Middle frontal gyrus (tissue), 1 donor: ENCODE measurements around the gene MC4R.
"Not testable (repeated sequence)": the region's sequence is repeated elsewhere in the genome, so short reads cannot be mapped to it uniquely, and the experiment has no call there.

ENCODE experiments used
- DNase-seq: peaks from one replicate; pipeline ENCODE4 v3.0.0-alpha.2; 2015; ENCODE audit warnings: low spot score; ENCODE audit errors: extremely low spot score

The MC4R gene

GRCh38 chr18:60372596-60372995, at the start of gene MC4R:
Gene MC4R (minus strand): TSS chr18:60372775. CDS start chr18:60372349, 426 bp downstream.
- DNase-seq = peak; percentile 68

GRCh38 chr18:60422306-60422705, 49.7 kb upstream of the MC4R start:
- not testable (repeated sequence) for DNase-seq

DNA sequence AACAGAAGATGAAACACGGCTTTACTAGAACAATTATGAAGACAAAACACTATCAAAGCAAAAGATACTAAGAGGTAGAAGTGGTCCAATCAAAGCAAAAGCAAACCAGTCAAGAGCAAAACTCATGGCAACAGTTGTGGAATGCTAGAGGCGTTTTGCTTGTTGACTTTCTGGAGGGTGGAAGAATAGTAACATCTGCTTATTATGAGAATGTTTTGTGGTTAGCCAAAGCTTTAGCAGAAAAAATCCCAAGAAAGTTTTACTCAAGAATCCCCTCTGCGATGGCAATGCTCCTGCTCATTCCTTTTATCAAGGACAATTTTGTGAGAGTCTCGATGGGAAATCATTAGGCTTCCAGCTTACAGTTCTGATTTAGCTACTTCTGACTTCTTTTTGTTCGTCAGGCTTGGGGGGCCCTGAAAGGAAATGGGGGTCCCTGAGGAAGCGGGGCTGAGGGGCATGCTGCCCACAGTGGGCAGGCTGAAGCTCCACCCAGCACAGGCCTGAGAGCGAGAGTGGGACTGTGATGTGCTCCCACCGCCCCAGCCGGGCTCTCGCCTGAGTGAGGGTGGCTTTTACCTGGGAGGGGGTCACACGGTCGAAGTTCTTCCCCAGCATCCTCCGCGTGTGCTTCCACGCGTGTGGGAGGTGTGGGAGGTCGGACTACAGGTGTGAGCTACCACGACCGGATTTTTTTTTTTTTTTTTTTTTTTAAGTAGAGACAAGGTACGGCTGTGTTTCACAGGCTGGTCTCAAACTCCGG, 49.0 kb upstream of the MC4R start:
- DNase-seq = no peak

DNA sequence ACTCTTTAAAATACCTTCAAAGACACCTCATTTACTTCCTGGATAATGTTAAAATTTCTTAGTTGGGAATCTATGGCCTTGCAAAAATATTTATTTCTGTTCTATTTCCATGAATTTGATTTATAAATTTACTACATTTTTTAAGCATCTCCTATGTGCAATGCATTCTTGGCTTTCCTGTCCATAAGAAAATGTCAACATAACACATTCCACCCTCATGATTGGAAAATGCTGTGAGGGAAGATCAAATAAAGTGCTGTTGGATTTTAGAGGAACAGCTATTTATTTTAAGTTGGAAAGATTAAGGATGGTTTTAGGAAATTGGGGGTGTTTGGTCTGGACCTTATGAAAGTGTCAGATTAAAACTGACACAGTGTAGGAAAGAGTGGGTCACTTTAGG, 45.4 kb upstream of the MC4R start:
- DNase-seq = no peak

GRCh38 chr18:60413944-60414547, 41.5 kb upstream of the MC4R start:
- no peak for DNase-seq

- no peak for DNase-seq
Measured at GRCh38 chr18:60411715-60412114, 39.1 kb upstream of the MC4R start.

GRCh38 chr18:60406721-60407120, 34.1 kb upstream of the MC4R start:
- DNase-seq = no peak

DNA sequence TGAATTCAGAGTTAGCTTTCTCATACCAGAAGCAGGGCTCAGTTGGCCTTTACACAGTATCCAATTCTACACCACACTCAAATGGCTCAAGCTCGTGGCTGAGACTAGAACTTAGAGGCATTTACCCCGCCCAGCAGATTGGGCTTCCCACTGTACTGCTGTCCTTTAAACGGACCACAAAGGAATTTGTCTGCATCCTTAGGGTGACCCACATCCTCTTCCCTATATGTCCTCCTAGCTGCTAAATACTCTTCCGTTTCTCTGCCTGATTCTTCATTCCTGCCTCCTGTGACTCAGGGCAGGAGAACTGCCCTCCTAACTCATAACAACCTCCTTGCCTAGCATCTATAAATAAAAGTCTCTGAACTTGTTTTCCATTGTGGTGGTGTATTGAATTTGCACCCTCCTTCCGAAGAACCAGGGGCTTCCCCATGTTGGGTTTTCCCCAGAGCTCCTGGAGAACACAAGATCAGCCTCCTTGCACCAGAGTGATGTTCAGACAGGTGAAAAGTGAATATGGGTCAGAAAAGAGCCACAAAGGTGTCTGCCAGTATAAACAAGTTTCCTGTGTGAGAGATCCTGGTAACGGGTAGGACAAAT, 32.0 kb upstream of the MC4R start:
- DNase-seq = no peak

DNA sequence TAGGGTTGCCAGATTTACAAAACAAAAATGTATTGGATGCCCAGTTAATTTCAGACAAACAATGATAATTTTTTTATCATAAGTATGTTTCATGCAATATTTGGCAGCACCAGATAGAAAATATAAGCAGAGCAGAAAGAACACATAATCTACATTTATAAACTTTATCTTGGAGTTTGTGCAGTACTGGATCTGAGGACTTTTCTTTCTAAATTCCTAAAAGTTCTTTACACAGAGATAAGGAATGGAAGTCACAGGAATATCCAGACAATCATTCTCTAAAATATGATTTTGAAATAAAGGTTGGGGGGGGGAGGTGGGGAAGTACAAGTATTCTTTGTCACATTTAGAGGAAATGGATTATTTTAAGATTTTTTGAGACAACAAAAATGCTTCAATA, 28.8 kb upstream of the MC4R start:
- DNase-seq = no peak

DNA sequence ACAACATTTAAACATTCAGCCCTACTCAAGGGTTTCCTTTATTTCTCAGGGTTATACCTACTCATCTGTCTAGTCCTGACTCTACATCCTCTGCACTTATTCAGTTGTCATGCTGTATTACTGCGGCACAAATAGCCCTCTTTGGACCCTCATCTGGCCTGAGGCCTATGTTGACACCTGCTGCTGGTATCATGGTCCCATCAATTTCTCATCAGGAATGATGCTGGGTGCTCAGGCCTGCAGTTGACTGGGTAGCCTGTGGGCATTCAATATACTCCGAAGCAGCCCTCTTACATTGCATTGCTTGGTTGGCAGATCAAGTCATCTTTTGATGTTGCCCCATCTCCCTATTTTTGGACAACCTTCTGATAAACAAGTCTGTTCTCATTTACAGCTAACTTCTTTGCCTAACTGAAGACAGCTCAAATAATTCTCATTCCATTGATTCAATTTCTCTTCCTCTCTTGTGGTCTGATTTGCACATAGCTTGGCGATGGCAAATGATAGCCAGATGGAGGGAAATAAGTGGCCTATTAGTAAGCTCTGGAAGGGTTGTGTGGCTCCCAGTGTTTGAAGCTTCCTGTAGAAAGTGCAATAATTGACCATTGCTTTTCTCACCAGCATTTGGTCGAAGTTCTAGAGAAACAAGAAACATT, 19.1 kb upstream of the MC4R start:
- DNase-seq = no peak

GRCh38 chr18:60389314-60389713, 16.7 kb upstream of the MC4R start:
- DNase-seq = no peak

DNA sequence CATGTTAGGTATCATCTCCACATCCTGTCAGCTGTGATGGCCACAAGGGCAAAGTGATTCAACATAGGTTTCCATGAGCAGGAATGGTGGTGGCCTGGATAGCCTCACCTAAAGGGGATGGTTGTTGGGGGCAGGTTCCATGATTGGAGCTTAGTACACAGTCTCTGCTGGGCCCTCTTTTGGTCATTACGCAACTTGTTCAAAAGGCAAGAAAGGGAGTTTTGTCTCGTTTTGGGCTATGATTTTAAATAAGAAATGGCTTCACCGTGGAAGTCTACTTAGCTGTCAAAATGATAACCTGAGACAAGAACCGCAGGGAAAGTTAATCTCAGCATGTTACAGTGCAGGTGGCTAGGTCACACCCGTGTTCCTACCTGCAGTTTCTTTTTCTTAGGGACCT, 13.1 kb upstream of the MC4R start:
- DNase-seq = no peak

- DNase-seq = no peak
Measured at GRCh38 chr18:60383893-60384292, 11.3 kb upstream of the MC4R start.

- DNase-seq = no peak
Measured at GRCh38 chr18:60377778-60378469, 5.3 kb upstream of the MC4R start.

DNA sequence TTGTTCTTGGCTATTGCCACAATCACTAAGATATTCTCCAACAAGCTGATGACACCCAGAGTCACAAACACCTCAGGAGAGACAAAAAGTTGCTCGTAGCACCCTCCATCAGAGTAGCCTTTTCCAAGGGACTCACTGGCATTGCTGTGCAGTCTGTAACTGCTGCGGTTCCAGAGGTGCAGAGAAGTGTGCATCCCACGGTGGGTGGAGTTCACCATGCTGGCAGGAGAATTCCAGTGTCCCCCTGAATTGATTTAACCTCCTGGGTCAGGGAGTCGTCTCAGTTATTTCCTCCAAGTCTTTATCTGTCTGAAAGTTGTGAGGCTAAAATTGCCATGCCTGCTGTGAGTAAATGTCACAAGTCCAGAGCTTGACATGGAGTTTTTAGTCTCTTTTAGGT, 443 bp downstream of the MC4R start:
- no peak for DNase-seq

- DNase-seq = no peak
Measured at GRCh38 chr18:60358516-60358915, 14.1 kb downstream of the MC4R start.

DNA sequence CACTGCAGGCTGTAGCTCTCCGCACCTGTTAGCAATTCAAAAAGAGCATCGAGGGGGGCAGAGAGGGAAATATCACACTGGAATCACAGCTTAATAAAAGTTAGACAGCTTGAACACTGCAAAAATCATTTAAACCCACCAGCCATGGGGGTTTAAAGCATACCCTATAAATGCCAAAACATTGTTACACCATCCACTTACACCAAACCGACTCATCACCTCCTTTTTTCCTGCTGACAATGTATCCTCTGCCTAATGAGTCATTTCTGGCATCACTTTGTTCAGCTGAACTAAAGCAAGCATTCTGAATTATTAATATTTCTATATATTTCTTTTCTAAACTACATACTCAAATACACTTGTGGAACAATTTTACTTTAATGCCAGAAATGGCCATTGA, 21.6 kb downstream of the MC4R start:
- no peak for DNase-seq

DNA sequence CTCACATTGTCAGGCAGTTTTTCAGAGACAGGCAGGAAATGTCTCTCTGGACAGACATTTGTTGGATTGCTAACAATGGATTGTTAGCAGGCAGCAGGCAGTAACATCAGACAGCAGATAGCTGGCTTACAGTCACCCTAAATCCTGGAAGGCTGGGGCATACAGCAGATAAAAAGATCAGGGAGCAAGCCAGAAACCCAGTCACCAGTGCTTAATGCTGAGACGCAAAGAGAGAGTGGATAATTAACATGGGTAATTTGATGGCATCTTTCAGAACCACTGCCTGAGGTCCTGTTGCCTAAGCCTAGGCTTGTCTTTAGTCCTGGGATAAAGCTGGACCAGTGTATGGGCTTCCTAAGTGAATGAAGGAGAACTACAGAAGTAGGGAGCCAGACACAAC, 22.4 kb downstream of the MC4R start:
- no peak for DNase-seq

DNA sequence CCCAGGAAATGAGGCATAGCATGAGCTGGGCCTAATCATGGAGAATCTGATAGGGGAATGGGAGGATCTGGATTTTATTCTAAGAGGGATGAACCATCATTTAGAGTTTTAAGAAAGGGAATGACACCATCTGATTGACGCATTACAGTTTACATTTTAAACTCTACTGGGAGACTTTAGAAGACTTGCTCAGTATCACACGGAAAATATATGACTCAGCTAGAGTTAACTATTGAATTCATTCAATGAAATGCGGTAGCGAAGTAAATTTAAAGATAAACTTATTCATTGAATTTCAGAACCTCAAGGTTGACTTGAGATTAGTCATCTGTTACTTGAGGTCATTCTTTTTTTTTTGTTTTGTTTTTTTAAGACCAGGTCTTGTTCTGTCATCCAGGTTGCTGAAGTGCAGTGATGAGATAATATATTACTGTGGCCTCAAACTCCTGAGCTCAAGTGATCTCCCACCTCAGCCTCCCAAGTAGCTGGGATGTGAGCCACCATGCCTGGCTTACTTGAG, 25.0 kb downstream of the MC4R start:
- DNase-seq = no peak

DNA sequence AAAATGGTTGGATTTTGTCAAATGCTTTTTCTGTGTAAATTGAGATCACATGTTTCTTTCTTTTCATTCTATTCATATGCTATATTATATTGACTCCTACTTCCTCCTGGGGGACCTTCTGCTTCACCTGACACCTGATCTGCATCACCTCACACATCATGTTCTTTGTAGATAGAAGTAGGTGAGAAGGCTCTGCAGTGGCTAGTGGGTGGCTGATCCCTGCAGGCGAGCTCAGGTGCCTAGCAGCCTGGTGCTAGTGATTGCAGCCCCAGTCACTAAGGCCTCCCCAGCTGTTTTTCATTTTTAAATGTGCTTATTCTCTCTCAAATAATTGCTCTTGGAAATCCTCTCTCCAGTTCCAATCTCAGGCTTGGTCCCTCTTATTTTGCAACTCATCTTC, 33.6 kb downstream of the MC4R start:
- DNase-seq = no peak

DNA sequence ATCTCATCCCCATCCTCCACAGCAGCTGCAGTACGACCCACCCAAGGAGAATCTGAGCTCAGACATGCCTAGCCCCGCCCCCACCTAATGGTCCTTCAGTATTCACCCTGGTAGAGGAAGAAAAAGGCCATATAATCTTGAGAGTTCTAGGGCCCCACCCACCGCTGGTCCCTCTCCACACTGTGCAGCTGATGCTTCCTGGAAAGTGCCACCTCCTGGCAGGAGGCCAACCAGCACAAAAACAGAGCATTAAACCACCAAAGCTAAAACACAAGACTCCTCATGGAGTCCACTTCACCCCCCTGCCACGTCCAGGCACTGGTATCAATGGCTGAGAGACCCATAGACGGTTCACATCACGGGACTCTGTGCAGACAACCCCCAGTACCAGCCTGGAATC, 40.7 kb downstream of the MC4R start:
- DNase-seq = no peak
